HG03064 (cell line): ENCODE results near the gene ENDOD1.
A peak's percentile ranks its signal among the peaks of the same experiment; 100 is the strongest.

Experiments used
- ATAC-seq: cut with Tn5 transposase; IDR thresholded peaks from one replicate; pipeline ENCODE4 v1.9.1; 2021; ENCODE audit warnings: low read depth; ENCODE audit not compliant: unreplicated experiment

Gene ENDOD1

DNA sequence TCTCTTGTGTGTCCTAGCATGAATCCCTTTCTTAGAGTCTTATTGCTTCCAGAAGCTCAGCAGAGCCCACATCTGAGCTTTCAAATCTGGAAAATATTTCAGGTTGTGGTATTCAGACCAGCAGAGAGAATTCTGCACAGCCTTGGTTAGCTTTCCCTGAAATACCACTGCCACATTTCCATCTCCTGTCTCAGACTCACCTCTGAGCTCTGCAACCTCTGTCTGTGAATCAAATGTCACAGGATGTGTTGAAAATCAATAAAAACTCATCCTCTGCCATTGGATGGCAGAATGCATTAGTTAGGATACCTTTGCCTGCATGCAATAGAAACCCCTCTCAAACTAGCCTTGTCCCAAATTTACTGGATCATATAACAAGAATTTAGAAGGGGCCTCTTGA is 47.7 kb downstream of the ENDOD1 start:
- ATAC-seq = no peak

DNA sequence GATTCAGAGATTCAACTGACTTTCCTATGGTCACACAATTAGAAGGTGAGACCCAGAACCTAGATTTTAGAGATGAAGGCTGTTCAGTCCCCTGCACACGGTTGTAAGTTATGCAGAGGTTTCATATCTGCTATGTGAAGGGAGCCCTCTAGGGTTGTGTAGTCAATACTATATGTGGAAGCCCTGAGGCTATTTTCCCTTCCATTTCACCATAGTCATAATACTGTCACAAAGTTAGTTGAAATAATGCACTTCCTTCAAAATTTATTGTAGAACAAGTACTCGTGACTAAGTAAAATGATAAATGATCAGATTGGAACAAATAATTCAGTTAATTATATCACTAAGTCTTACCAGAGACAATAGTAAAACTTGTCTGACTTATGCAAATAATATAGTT is 48.8 kb downstream of the ENDOD1 start:
- ATAC-seq = peak; percentile 79

DNA sequence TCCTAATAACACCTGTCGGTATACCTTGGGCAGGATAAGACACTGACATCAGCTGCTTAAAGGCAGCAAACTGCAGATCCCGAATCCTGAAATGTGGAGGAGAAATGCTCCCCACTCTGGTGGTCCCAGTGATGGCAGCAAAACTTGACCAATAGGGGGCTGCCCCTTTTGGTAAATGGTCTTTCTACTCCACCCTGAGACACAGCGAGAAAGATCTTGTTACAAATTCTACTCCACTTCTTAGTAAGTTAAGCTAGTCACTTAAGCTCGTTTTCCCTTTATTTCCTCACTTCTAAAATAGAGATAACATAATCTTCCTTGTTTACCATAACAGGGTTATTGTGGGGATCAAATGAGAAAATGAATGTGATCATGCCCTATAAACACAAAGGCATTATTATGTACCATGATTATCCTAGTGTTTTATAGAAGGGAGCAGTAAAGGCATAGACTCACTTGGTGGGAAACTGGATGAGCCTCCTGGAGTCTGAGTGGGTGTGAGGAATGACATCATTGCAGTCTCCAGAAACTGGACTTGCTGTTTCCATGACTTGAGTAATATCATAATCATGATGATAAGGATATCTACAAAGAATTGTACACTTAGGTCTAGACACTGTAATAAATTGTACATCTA is 50.9 kb downstream of the ENDOD1 start:
- no peak for ATAC-seq

DNA sequence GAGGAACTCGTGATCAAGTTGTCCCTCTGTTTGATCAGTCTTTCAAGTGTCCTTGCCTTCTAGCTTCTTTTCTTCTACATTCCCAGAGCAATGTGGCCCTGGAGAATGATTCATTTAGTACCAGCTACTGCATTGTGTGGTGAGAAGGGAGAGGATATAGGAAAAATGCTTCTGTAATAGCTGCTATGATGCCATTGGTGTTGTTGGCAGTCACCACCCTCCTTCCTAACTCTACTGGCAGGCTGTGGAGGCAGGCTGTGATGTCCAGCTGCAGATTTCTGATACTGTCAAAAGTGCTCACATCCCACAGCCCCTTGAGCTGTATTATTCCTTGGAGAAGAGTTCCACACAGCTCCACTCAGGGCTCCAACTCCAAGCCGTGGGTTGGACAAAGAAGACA is 52.8 kb downstream of the ENDOD1 start:
- no peak for ATAC-seq

DNA sequence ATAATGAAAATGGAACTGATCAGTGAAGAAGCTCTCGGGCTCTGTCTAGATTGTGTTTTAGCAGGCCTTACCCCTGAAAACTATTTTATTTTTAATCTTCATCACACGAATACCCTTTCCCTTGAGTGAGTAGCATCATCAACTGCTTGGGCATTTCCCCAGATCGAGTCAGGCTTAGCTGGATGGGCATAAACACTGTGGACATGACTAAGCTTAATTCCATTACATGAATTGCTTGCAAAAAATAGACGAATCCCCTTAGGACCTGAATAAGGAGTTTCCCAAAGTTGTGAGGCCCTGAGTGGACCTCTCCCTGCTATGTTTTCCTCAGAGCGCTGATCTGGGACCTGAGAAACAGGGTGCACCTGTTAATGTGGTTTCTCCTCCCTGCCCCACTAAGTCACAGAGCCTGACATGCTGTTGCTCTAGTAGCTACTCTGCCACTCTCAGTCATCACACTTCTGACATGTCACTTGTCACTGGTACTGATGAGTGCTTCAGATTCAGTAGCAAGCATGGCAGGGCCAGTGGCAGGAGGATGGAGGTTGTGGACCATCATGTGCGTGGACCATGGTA is 53.5 kb downstream of the ENDOD1 start:
- no peak for ATAC-seq

DNA sequence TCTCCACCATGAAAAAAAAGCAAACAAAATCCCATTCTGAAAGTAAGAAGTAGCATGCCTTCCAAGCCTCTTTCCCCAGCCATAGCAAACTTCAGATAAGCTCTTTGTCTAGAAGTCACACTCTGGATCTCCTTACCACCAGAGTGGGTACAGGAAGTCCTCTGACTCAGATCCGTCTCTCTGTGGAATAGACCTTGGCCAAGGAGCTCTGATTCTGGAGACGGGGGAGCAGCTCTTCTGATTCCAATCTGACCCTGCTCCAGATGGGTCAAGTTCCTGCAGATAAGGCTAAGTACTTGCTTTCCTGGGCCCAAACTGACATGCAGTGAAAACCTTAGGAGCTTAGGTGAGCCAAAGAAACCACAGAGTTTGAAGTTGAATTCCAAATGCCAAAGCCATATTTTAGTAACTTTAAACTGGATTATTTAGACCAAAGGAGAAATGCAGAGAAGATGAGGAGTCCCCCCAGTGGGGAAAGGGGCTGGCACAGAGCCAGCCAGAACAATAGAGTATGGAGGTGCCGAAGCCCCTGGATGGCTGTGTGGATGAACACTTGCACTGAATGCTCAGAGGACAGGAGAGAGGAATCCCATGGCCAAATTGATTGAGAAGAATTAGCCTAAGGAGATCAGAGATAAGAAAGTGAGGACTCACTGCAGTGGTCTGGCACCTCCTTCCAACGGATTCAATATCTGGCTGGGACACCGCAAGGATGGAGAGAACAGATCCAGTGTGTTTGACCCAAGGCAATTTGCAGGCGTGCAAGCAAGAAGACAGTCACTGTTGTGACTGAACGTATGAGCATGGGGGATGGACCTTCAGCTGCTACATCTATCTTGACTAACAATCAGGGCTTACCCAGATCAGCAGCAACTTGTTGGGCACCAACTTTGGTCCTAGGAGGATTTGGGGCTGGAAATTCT is 54.9 kb downstream of the ENDOD1 start:
- ATAC-seq = no peak

DNA sequence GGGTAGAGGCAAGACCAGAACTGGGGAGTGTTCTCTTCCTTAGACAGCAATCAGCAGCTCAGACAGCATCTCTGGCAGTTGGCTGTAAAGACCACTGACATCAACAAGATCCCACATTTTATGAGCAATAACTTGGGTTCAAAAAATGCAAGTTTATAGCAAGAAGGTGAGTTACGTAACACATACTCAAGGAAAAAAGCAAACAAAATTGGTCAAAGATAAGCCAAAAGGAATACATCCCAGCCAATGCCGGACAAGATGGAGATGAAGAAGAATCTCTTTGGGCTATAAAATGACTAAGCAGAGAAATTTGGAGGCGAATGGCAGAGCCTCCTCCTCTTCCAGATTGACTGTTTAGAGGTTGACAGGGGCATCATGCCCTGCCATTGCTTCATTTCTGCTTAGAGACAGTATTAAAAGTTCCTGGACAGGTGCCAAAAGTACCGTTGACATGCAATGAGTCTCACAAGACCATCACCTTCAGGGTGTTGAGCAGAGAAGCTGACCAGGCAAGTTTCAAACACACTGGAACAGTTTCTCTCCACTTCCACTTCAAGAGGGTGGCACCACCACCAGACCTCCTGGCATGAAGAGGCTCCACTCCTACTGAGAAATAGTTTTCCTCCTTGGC is 55.9 kb downstream of the ENDOD1 start:
- no peak for ATAC-seq

DNA sequence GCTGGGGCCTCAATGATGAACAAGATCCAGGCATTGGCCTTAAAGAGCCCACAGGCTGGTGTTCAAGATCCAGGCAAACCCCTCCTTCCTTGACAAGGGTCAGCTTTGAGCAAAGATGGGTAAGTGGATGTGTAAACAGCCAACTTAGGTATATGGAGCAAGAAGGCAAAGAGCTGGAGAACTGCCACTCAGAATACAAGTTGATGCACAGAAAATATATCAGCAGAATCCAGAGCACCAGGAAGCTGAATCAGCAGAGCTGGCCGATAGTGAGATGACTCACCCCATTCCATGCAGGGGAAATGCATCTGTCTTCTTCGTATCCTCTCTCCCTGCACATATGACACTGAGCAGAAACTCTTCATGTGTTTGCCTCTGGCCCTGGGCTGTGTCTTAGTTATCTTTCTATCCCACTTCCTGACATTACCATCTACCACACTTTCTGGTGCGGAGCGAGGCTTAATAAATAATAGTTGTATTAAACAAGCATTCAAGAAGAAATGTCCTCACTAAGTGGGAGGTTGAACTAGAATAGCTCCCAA is 57.8 kb downstream of the ENDOD1 start:
- no peak for ATAC-seq

DNA sequence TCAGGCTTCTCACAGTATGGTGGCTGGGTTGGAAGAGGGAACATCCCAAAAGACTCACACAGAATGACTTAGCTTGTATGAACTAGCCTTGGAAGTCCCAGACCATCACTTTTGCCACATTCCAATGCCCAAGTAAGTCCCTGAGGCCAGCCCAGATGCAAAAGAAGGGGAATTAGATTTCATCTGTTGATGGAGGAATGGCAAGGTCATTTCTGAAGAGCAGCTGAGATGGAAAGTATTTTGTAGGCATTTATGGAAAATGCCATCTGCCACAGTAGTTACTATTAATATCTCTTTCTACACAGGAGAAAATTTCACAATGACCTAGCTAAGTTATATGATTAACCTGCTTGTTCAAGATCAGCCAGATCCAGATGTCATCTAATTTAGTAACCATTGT is 58.8 kb downstream of the ENDOD1 start:
- ATAC-seq = no peak

DNA sequence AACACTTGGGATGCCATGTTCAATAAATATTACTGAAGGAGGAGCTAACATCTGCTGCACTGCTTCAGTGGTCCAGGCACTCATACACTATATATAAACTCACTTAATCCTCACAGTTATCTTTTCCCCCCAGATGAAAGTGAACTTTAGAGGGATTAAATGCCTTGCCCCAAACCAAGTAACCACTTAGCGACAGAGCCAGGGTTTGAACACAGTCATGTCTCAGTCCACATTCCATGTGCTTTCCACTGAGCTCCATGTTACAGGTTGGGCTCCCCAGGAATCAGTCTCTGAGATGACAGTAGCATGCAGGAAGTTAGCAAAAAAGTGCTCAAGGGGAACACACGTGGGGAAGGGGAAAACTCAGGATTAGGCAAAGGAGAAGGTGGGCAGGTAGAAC is 59.3 kb downstream of the ENDOD1 start:
- ATAC-seq = no peak

DNA sequence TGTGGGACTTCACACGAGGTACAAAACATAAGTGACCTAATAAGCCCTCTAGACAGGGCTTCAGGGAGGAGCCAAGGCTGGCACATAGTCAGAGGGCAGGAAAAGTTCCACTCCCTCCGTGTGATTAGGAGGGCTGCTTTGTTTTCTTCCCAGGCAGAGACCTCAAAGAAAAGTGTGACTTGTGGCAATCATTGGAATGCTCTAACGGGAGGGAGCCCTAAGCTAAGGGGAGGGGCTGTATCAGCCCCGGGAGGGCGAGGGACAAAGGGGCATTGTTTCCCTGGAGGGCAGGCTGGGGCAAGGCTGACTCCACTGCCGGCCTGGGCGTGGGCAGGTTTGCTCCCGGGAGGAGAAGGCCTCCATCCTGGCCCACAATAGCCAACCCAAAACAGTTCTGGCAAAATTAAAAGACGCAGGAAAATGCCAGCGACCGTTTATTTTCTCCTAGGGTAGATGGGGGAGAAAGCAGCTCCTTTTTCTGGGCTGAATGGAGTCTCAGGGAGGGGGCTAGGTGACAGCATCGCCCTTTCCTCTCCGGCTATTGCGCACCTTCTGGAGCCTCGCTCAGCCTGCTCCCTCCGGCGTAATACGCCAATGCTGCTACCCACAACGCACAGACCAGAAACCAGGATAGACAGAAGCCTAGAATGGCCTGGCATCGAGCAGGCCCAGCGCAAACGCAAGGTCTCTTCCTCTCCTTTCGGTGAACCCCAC is 60.2 kb downstream of the ENDOD1 start:
- ATAC-seq = no peak

DNA sequence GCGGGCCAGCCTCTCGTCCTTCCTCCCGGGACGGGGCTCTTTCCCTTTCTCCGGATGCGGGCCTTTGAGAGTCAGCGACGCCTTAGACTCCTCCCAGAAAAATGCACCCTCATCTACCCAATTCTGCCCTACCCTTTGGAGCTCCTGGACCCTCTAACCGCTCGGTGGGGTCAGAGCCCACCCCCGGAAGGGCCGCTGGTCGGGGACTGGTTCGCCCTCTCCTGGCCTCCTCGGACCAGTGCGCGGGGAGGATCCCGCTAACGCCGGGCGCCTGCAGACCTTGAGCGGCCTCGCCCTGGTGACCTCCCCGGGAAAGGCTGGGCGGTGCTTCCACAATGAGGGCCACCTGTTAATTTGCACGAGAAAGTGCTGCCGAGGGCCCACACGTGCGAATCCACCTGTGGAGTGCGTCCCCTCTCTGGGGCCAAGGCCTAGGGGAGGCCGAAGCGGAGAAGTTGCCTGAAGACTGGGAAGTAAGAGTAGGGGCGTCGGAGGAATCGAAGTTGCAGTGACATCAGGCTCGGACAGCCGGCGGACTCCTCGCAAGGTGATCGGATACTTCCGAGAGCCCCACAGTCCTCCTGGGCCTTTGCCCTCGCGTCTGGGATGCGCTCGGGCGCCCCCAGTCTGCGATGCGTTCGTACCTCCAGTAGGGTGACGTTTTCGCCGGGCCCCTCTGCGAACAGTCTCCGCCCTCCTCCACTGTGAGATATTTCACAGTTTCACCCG is 61.5 kb downstream of the ENDOD1 start:
- ATAC-seq = peak; percentile 81

DNA sequence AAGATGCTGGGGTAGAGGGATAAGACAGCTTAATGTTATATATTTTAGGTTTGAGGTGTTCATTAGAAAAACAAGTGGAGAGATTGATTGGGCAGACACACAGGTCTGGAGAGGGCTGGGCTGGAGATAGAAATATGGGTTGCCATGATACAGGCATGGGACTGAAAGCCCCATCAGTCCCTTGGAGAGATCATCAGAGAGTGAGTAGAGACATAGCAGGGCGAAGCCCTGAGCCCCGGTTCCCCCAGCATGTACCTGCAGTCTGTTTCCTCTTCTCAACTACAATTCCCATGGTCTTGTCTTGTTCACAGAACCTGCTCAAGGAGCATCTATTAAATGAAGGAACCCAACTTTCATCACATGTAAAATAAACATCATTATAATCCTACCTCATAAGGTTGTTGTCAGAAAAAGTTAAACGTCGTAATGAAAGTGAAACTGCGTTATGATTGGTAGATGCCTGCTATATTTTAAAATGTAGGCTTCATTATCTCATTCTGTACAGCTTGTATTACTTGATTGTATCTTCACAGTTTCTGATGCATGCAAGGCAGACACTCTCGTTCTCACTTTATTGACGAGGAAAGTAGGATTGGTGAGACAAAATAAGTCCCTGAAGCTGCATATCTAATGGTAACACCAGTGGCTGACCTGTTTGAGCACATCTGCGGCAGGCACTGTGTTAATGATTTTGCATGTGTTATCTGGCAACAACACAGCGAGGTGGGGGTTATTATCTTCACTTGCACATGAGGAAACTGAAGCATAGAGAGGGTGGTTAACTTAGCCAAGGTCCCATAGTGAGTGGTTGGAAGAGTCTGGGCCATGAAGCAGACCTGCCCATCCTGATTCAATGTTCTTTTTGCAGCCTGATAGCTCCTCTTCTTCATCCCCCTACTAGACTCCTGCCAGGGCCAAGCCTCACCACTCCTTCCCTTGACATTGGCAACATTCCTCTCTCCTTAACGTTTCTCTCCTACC is 63.5 kb downstream of the ENDOD1 start:
- ATAC-seq = no peak

DNA sequence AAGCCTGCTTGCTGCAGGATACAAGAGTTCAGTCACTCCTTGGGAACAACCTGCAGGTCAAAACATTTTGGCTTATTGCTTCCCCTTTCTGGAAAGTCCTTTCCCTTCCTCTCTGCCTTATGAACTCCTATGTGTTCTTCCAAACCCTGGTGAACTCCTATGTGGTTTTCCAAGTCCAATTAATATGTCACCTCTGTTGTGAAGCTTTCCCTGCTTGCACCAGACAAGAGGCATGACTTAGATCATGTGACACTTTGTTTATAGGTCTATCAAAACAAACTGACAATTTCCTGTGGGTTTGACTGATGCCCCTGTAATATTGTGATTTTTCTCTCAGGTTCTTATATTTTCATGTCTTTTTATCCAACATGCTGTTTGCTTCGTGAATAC is 64.2 kb downstream of the ENDOD1 start:
- no peak for ATAC-seq

DNA sequence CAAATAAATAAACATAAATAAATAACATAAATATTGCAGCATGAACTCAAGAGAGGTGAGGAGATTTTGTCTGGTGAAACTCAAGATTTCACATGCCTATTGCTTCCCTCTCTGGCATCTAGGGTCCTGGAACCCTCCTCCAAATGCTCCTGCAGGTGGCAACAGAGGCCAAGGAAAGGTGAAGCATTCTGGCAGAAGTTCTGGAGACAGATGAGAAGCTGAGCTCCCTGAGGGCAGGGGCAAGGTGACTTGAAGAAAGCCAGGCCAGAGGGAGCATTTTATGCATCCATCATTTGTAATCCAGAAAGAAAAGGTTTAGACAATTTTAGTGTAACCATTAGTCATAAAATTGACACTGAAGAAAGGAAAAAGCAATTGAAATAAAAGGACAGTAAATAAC is 64.9 kb downstream of the ENDOD1 start:
- no peak for ATAC-seq

DNA sequence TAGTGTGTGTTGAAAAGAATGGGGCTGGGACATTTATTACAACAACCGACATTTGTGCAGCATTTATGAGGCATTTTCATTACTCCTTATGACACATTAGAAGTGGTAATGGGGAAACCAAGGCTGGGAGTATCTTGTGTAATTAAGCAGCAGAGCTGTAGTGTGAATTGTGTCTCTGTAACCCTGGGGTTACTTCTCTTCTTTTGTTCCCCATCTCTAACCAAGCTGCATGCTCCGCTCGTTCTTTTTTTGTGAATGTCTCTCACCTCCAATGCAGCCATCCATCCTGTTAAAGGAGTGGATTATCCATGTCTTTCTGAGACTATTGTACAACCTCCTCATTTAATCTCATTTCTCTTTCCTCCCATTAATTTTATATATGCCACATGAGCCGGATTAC is 65.7 kb downstream of the ENDOD1 start:
- ATAC-seq = no peak

DNA sequence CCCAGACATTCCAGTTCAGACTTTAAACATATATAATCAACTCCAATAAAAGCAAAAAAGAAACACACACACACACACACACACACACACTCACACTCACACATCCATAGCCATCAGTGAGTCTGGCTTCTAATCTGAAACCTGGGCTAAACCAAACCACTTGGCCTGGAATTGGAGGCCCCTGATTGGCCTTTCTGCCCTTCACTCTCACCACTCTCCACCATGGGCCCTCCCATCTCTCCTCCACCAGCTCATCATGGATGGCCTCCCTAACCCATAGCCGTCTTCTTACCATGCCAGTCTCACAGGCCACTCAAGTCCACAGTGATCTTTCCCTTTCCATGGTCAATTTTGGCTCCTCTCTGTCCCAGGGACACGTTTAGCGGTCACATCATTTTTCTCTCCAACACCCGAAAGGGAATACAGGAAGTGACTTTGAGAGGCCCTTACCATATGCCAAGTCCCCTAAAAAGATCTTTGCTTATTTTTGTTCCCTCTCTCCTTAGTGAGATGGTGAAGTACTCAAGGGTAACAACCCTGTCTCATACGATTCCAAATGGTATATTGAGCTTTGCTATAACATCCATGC is 66.6 kb downstream of the ENDOD1 start:
- no peak for ATAC-seq

DNA sequence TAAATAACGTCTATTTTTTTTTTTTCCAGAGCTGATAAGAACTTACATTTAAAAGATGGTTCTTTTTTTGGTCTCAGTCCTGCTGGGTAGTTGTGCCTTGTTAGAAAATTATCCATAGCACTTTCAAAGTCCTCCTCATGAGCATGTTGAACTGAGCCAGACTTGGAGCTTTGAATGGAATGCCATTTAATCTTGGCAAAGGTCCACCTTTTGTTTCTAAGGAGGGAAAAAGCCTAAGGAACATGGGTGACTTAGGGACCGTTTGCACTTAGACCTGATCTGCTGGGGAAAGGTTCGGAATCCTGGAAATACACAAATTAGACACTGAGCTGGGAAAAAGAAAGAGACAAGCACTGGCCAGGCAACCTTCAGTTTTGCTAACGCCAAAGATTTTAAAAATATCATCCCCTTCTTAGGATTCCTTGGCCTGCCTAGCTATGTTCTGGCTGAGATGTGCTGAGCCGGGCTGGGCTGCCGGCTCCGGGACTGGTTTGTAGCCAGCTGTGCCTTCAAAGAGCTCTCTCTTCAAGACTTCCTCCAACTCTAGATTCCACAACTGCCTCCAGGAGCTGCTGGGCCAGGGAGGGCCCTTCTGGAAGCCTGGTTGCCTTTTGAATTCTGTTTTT is 67.4 kb downstream of the ENDOD1 start:
- ATAC-seq = no peak
